Measurements from ENCODE around the gene ARL4A. TPM values are rescaled to one million over a fixed set of nuclear protein-coding genes. Genes with fewer than 3 reads are reported as not detected.

ARL4A gene
- total RNA-seq, 1 donor from 2014 or later = 21.2 TPM

DNA sequence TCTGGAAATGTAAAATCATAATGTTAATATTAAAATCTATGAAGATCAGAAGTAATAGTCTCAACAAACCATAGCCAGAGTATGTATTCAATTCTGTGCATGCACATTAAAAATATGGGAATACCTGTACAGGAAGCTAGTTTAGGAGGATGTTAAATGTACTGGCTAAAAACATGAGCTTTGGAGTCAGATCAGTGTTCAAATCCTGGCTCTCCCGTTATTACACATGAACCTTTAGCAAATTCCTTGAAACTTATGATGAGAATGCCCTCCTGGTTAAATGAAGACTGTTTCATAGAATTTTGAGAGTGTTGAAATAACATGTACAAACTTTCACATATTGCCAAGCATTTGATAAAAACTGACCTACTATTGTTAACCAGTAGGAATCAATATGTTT lies 4.6 kb downstream of the ARL4A start:
- intact Hi-C loops (cut with DNase I) = no loop called here
- no peak for ATAC-seq

GRCh38 chr7:12692479-12693259 lies 5.2 kb downstream of the ARL4A start:
- DNase-seq (ENCODE audit: low spot score) (no peak), ATAC-seq (no peak)
- intact Hi-C loops (cut with DNase I) = no loop called here

More for the DNA sequence above, 4.6 kb downstream of the ARL4A start:
- DNase-seq (ENCODE audit: low spot score) = no peak

DNA sequence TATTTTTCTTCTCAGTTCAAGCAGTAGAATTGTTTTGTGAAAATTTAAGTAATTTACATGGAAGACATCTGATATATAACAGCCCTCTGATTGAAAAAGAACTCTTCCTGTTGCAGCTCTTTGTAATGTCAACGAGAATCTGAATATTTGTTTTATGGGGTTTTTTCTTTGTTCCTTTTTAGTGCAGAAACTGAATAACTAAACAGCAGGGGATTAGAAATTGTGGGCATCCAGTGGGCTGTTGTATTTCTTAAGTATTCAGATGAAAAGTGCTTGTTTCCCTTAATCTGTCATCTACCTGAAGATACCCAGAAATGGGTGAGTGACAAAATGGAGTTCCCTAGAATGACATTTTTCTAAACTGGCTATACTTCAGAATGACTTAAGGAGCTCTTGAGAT lies 7.4 kb downstream of the ARL4A start:
- intact Hi-C loops (cut with DNase I) = no loop called here
- DNase-seq (ENCODE audit: low spot score) (no peak), ATAC-seq (no peak)

GRCh38 chr7:12695965-12696364 lies 8.5 kb downstream of the ARL4A start:
- no peak for ATAC-seq
- intact Hi-C loops (cut with DNase I) = no loop called here
- DNase-seq (ENCODE audit: low spot score) = no peak

DNA sequence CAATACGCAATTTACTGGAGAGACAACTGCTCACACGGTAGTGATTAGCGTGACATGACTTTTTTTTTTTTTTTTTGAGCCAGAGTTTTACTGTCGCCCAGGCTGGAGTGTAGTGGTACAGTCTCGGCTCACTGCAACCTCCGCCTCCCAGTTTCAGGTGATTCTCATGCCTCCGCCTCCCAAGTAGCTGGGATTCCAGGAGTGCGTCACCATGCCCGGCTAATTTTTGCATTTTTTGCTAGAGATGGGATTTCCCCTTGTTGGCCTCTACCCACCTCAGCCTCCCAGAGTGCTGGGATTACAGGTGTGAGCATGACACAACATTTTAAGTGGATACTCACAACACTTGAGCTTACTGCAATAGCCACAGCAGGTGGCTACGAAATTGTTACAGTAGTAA lies 11.9 kb downstream of the ARL4A start:
- intact Hi-C loops (cut with DNase I) = no loop called here
- ATAC-seq (no peak), DNase-seq (ENCODE audit: low spot score) (no peak)

DNA sequence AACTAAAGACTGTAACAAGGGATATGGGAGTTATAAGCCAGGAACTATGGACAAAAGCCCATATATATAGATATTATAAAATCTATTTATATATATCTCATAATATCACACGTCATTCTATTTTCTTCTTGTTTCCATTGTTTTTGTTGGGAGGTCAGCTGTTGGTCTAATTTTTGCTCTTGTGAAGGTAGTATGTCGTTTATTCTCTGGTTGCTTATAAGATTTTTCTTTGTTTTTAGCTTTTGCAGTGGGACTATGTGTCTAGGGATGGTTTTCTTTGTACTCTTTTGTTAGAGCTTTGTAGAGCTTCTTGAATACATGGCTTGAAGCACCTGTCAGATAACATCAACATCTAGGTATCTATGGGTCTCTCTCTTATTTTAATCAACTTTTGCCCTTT lies 14.0 kb downstream of the ARL4A start:
- no peak for DNase-seq (ENCODE audit: low spot score)
- intact Hi-C loops (cut with DNase I) = no loop called here
- no peak for ATAC-seq

- intact Hi-C loops (cut with DNase I) = no loop called here
- DNase-seq (ENCODE audit: low spot score) = no peak
- peak; percentile 42 for ATAC-seq
Observed at GRCh38 chr7:12703881-12704280, 16.4 kb downstream of the ARL4A start.

GRCh38 chr7:12705878-12706277 lies 18.4 kb downstream of the ARL4A start:
- intact Hi-C loops (cut with DNase I) = no loop called here
- no peak for ATAC-seq
- no peak for DNase-seq (ENCODE audit: low spot score)

DNA sequence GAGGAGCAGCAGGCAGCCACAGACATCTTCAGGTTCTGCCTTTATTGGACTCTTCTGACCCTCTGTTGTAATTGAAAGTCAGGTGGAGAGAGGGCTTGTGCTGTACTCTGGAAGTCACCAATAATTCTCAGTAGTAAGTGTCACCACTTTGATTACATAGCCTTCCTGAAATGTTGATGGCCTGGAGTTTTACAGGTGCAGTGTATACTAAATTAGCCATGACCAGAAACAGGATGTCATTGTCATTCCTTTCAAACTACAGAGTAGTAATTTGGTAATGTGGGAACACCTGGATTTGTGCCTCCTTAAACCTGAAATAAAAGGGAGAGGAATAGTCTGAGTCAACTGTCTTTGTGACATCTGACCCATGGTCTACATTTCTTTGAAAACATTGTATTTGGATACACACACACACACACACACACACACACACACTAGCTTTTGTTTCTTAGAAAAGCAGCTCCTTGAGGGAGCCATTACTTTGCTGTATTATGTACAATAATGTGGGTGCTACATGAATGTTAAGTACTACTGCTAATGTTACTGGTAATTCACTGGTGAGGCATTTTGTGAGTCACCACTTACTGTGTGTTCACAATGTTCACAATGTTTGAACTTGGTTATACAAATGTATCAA lies 19.6 kb downstream of the ARL4A start:
- intact Hi-C loops (cut with DNase I) = no loop called here
- ATAC-seq = no peak
- no peak for DNase-seq (ENCODE audit: low spot score)

DNA sequence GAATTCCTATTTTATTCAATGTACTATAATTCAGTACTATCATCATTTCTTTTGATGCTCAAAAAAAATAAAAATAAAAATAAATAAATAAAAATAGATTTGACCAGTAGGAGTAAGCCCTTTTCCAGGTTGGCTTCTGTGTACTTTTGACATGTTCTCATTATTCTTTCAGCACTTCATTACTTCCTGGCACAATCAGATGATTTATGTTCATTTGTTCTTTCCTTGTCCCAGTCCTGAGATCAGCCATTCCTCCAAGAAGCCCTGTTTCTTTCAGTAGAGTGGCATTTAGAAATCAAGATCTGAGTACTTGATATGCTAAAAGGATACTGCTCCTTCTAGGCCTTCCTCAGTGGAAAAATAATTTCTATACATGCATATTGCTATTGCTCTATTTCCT lies 20.9 kb downstream of the ARL4A start:
- intact Hi-C loops (cut with DNase I) = no loop called here
- ATAC-seq (no peak), DNase-seq (ENCODE audit: low spot score) (no peak)

GRCh38 chr7:12709726-12710502 lies 22.5 kb downstream of the ARL4A start:
- ATAC-seq = peak; percentile 59
- intact Hi-C loops (cut with DNase I) = no loop called here
- no peak for DNase-seq (ENCODE audit: low spot score)

- intact Hi-C loops (cut with DNase I) = no loop called here
- DNase-seq (ENCODE audit: low spot score) = no peak
- ATAC-seq = no peak
Observed at GRCh38 chr7:12711124-12711523, 23.7 kb downstream of the ARL4A start.

- no peak for ATAC-seq
- intact Hi-C loops (cut with DNase I) = no loop called here
- DNase-seq (ENCODE audit: low spot score) = no peak
Observed at GRCh38 chr7:12712236-12712635, 24.8 kb downstream of the ARL4A start.

DNA sequence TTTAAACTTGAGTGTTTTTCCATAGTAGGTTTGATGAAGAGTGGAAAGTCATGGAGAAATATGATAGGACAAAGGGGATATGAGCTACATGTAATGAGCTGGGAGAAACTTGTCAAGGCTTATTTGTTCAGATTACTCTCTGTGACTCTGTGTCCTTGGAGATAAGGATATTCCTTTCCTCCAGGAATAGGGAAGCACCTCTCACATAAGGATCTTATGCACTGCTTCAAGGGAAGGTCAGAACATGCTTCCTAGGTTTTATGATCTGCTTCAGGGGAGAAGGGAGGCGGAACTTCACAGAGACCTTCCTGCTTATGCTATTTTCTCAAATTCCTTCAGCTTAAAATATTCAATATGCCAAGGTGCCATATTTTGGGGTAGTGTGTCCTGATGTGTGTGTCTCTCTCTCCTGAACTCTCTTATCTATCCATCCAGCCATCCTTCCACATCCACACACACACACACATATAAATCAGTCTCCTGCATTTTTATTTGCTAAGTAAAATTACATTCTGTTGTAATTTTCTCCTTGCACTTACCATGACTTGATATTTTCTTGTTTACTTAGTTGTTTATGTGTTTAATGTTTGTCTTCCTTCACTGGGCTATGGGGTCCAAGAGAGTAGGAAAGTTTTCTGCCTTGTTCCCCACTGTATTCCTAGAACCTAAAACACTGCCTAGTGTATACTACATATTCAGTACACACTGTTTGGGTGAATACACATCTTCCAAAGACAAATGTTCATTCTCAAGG lies 26.4 kb downstream of the ARL4A start:
- ATAC-seq (no peak), DNase-seq (ENCODE audit: low spot score) (no peak)
- intact Hi-C loops (cut with DNase I) = no loop called here

DNA sequence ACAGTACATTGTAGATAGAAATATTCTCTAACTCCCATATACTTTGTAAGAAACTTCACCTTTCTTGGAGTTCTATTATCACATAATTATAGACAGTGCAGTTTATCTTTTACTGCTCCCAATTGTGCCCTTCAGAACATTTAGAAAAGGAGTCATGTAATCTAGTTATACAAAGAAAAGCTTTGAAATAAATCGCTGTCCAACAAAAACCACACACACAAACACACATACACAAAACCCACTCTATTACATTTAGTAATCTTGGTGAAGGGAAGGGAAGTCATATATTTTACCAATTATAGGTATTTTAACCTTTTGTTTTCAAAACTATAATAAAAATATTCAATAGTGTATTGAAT lies 26.9 kb downstream of the ARL4A start:
- no peak for DNase-seq (ENCODE audit: low spot score)
- intact Hi-C loops (cut with DNase I) = no loop called here
- no peak for ATAC-seq

DNA sequence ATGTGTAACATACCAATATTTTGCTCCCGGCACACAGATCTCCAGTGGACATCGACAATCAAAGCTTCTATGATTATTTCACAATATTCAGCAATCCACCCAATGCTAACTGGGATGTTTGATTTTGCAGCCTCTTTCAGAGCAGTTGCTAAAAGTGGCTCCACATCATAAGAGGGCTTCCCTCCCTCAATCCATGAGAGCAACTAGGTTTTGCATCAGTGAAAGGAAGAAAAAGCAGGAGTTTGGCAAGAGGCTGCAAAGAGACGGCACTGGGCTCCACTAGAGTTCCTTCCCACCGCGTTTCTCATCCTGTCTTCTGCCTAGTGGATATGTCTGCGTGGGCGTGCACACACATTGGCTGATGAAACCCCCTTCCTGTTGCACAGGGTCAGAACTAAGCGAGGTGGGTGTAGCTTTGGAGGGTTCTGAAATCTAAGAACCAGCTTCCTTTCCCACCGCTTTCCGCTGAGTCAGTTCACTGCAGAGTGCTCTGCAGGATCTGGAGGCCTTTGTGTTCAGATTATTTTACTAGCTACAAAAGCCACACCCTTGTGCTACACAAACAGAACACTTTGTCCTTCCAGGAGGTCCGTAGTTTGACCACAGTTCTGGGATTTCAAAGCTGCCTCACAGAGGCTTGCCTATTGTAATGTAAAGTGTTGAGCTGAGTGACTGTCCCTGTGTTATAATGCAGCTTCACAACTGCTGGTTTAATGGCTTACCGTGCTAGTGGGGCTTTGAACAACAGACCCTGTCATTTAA lies 28.1 kb downstream of the ARL4A start:
- peak; percentile 63 for DNase-seq (ENCODE audit: low spot score)
- ATAC-seq = peak; percentile 95
- intact Hi-C loops (cut with DNase I) = no loop called here

GRCh38 chr7:12716134-12716681 lies 28.8 kb downstream of the ARL4A start:
- DNase-seq (ENCODE audit: low spot score) (no peak), ATAC-seq (no peak)

GRCh38 chr7:12716722-12717121 lies 29.3 kb downstream of the ARL4A start:
- DNase-seq (ENCODE audit: low spot score) (no peak), ATAC-seq (no peak)
- intact Hi-C loops (cut with DNase I) = no loop called here

More at GRCh38 chr7:12716134-12716681, 28.8 kb downstream of the ARL4A start:
- intact Hi-C loops (cut with DNase I) = no loop called here
